GM12872 (cell line): ENCODE data around the gene MTTP.

Source experiments
- CTCF ChIP-seq: IDR thresholded peaks from 3 replicates; pipeline ENCODE4 v1.5.1; 2011; ENCODE audit warnings: low read depth, mild to moderate bottlenecking, low read length, moderate library complexity; ENCODE audit not compliant: insufficient read depth

Gene MTTP

GRCh38 chr4:99630857-99631360 is 56.3 kb downstream of the MTTP start:
- TF ChIP-seq CTCF: no peak

GRCh38 chr4:99633772-99634171 is 59.1 kb downstream of the MTTP start:
- no peak for TF ChIP-seq CTCF

- no peak for TF ChIP-seq CTCF
These were observed 60.2 kb downstream of the MTTP start for GRCh38 chr4:99634742-99635360.

- TF ChIP-seq CTCF: no peak
These were observed 61.0 kb downstream of the MTTP start for GRCh38 chr4:99635601-99636000.

- TF ChIP-seq CTCF: no peak
These were observed 61.8 kb downstream of the MTTP start for GRCh38 chr4:99636422-99636821.

GRCh38 chr4:99637174-99637573 is 62.5 kb downstream of the MTTP start:
- TF ChIP-seq CTCF: no peak

GRCh38 chr4:99640676-99641075 is 66.1 kb downstream of the MTTP start:
- TF ChIP-seq CTCF: no peak
